ENCODE results near the gene CTCF. TPM values are rescaled to one million over a fixed set of nuclear protein-coding genes. Genes with fewer than 3 reads are reported as not detected.

CTCF gene
- total RNA-seq, 1 donor from 2014 or later, result 69.8 TPM

- H3K9me3 Mint-ChIP-seq (ENCODE audit: low read depth), result no peaks in the 10 kb centered on the region
- TF ChIP-seq CTCF (IDR thresholded peaks at IDR 0.05; ENCODE audit: unreplicated experiment), result peak; percentile 56
- H3K27ac Mint-ChIP-seq, result no peak overlapping the region
- H3K4me3 Mint-ChIP-seq (ENCODE audit: low read depth), result peak overlapping the region; percentile 70
- no peaks in the 10 kb centered on the region for H3K36me3 Mint-ChIP-seq (ENCODE audit: insufficient read depth)
- peaks cover 50% of the 10 kb centered on the region for H3K27me3 Mint-ChIP-seq
- H3K4me1 Mint-ChIP-seq (ENCODE audit: low read depth), result peaks cover 4% of the 10 kb centered on the region
- no peak for DNase-seq (ENCODE audit: low spot score, unreplicated experiment)
Measured at GRCh38 chr16:67653128-67653788, 90.9 kb downstream of the CTCF start.

GRCh38 chr16:67653789-67654402 is 91.6 kb downstream of the CTCF start:
- no peaks in the 10 kb centered on the region for H3K9me3 Mint-ChIP-seq (ENCODE audit: low read depth)
- no peaks in the 10 kb centered on the region for H3K36me3 Mint-ChIP-seq (ENCODE audit: insufficient read depth)
- peaks cover 50% of the 10 kb centered on the region for H3K27me3 Mint-ChIP-seq
- no peak for TF ChIP-seq CTCF (IDR thresholded peaks at IDR 0.05; ENCODE audit: unreplicated experiment)
- no peak for DNase-seq (ENCODE audit: low spot score, unreplicated experiment)
- H3K4me1 Mint-ChIP-seq (ENCODE audit: low read depth), result peaks cover 4% of the 10 kb centered on the region
- peak overlapping the region; percentile 67 for H3K27ac Mint-ChIP-seq
- peak overlapping the region; percentile 70 for H3K4me3 Mint-ChIP-seq (ENCODE audit: low read depth)

GRCh38 chr16:67654403-67654911 is 92.1 kb downstream of the CTCF start:
- Mint-ChIP-seq H3K27ac (no peak overlapping the region), H3K36me3 (ENCODE audit: insufficient read depth) (no peaks in the 10 kb centered on the region), H3K4me3 (ENCODE audit: low read depth) (no peak overlapping the region), H3K9me3 (ENCODE audit: low read depth) (no peaks in the 10 kb centered on the region), H3K4me1 (ENCODE audit: low read depth) (peaks cover 7% of the 10 kb centered on the region), H3K27me3 (peaks cover 47% of the 10 kb centered on the region)
- no peak for DNase-seq (ENCODE audit: low spot score, unreplicated experiment)
- TF ChIP-seq CTCF (IDR thresholded peaks at IDR 0.05; ENCODE audit: unreplicated experiment), result no peak

- DNase-seq (ENCODE audit: low spot score, unreplicated experiment), result no peak
- no peak overlapping the region for H3K4me3 Mint-ChIP-seq (ENCODE audit: low read depth)
- peaks cover 40% of the 10 kb centered on the region for H3K27me3 Mint-ChIP-seq
- no peak overlapping the region for H3K27ac Mint-ChIP-seq
- H3K9me3 Mint-ChIP-seq (ENCODE audit: low read depth), result no peaks in the 10 kb centered on the region
- H3K36me3 Mint-ChIP-seq (ENCODE audit: insufficient read depth), result no peaks in the 10 kb centered on the region
- no peak for TF ChIP-seq CTCF (IDR thresholded peaks at IDR 0.05; ENCODE audit: unreplicated experiment)
- H3K4me1 Mint-ChIP-seq (ENCODE audit: low read depth), result peaks cover 9% of the 10 kb centered on the region
Measured at GRCh38 chr16:67655363-67655762, 93.0 kb downstream of the CTCF start.

- no peak overlapping the region for H3K4me3 Mint-ChIP-seq (ENCODE audit: low read depth)
- DNase-seq (ENCODE audit: low spot score, unreplicated experiment), result no peak
- H3K27me3 Mint-ChIP-seq, result peaks cover 29% of the 10 kb centered on the region
- no peaks in the 10 kb centered on the region for H3K36me3 Mint-ChIP-seq (ENCODE audit: insufficient read depth)
- H3K27ac Mint-ChIP-seq, result no peak overlapping the region
- no peak for TF ChIP-seq CTCF (IDR thresholded peaks at IDR 0.05; ENCODE audit: unreplicated experiment)
- H3K9me3 Mint-ChIP-seq (ENCODE audit: low read depth), result no peaks in the 10 kb centered on the region
- peaks cover 14% of the 10 kb centered on the region for H3K4me1 Mint-ChIP-seq (ENCODE audit: low read depth)
Measured at GRCh38 chr16:67656344-67657016, 94.2 kb downstream of the CTCF start.

Measured in progenitor cell of endocrine pancreas (in vitro differentiated cells).